Immature natural killer cell (primary cell): ENCODE results near the gene TNPO3. TPM values are rescaled to one million over a fixed set of nuclear protein-coding genes. Genes with fewer than 3 reads are reported as not detected.
"Not testable (repeated sequence)": the region's sequence is repeated elsewhere in the genome, so short reads cannot be mapped to it uniquely, and the experiment has no call there.

Experiments
- DNase-seq, 3 donors: peaks; one replicate each; pipeline ENCODE4 v3.0.0; 2022; ENCODE audit warnings: mixed read lengths in 1 of 3
- H3K27ac Mint-ChIP-seq, 6 donors: one replicate each; pipeline ENCODE4 v1.8.0; 2020; ENCODE audit warnings: mixed read lengths in 6 of 6, mild to moderate bottlenecking in 5 of 6, inconsistent platforms in 4 of 6, moderate library complexity in 3 of 6
- H3K27me3 Mint-ChIP-seq, 3 donors: one replicate each; pipeline ENCODE4 v1.8.0; 2020 to 2021; ENCODE audit warnings: low read depth in 3 of 3, mild to moderate bottlenecking in 3 of 3, mixed read lengths in 3 of 3, moderate library complexity in 3 of 3, inconsistent platforms in 1 of 3
- H3K36me3 Mint-ChIP-seq, 3 donors: one replicate each; pipeline ENCODE4 v1.8.0; 2020; ENCODE audit warnings: mixed read lengths in 3 of 3, inconsistent platforms in 2 of 3, mild to moderate bottlenecking in 2 of 3
- H3K4me1 Mint-ChIP-seq, 2 donors: one replicate each; pipeline ENCODE4 v1.8.0; 2020; ENCODE audit warnings: inconsistent platforms in 2 of 2, mild to moderate bottlenecking in 2 of 2, mixed read lengths in 2 of 2, moderate library complexity in 1 of 2
- H3K4me3 Mint-ChIP-seq, 5 donors: one replicate each; pipeline ENCODE4 v1.8.0; 2020; ENCODE audit warnings: mild to moderate bottlenecking in 5 of 5, mixed read lengths in 5 of 5, inconsistent platforms in 3 of 5, moderate library complexity in 3 of 5
- H3K9me3 Mint-ChIP-seq, 6 donors: one replicate each; pipeline ENCODE4 v1.8.0; 2020; ENCODE audit warnings: mild to moderate bottlenecking in 6 of 6, mixed read lengths in 6 of 6, inconsistent platforms in 4 of 6, moderate library complexity in 3 of 6
- polyA plus RNA-seq, 3 donors: library from polyadenylated mRNA; unstranded; fragments of 300-500 nt; fragmentation: Illumina TruSeq; gene quantifications; one replicate each; pipeline ENCODE4 v1.2.3, GENCODE V29; 2021

Gene TNPO3
- polyA plus RNA-seq, 3 donors from 2014 or later = 26.3 to 49.4 (median 41.9) TPM

DNA sequence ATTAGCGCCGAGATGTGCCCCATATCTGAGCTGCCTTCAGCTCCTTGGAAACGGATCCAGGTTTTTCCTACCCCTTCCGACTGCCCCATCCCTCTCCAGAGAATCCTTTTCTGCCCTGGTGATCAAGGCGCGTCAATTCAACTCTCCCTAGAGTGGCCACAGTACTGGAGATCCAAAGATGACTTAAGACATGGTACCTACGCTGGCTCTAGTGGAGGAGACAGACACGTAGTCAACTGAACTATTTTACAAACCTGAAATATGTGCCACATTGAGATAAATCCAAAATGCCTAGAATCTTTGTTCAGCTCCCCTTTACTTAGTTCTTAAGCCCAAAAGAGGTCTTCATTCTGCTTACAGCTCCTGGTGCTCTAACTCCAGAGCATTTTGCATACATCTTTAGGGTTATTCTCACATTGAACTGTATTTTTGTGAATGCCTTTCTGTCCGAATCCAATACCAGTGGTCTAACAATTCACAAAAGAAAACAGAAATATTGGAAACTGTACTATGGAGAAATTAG lies 444 bp upstream of the TNPO3 start:
- DNase-seq = no peak
- Mint-ChIP-seq H3K27me3 (peaks cover 6 to 22% (median 14%) of the 10 kb centered on the region in 3 donors), H3K4me1 (peaks cover 38 to 53% of the 10 kb centered on the region in 2 donors), H3K27ac (peak overlapping the region; percentile 93 to 100 (median 99)), H3K4me3 (peak overlapping the region; percentile 96 to 99 (median 98)), H3K36me3 (peaks cover 0 to 3% (median 0%) of the 10 kb centered on the region in 3 donors), H3K9me3 (no peaks in the 10 kb centered on the region)

DNA sequence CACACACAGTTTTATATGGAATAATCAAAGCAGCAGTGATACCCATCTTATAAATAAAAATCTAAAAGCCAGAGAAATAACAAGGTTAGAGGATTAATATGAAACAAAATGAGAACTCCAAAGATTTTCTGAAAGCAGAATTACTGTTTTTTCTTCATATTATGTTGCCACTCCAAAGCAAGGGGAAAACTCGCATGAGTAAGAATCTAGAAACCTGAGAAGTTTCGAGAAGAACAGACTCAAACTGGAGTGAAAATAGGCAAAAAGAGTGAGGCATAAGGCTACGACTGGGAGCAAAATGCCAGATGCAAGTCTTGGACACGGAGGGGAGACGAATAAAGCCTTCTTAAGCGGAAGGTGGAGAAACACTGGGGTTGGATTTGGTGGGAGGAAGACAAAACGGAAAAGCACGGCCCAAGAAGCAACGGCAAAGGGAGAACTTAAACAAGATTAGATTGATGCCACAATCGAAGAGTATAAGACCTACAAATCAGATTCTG lies 923 bp downstream of the TNPO3 start:
- peaks cover 6 to 22% (median 15%) of the 10 kb centered on the region in 3 donors for H3K27me3 Mint-ChIP-seq
- H3K4me3 Mint-ChIP-seq = peak overlapping the region; percentile 96 to 99 (median 98)
- H3K36me3 Mint-ChIP-seq = peaks cover 7 to 12% (median 8%) of the 10 kb centered on the region in 3 donors
- peaks cover 47 to 63% of the 10 kb centered on the region in 2 donors for H3K4me1 Mint-ChIP-seq
- no peak for DNase-seq
- H3K27ac Mint-ChIP-seq = peak overlapping the region; percentile 93 to 100 (median 99)
- no peaks in the 10 kb centered on the region for H3K9me3 Mint-ChIP-seq

DNA sequence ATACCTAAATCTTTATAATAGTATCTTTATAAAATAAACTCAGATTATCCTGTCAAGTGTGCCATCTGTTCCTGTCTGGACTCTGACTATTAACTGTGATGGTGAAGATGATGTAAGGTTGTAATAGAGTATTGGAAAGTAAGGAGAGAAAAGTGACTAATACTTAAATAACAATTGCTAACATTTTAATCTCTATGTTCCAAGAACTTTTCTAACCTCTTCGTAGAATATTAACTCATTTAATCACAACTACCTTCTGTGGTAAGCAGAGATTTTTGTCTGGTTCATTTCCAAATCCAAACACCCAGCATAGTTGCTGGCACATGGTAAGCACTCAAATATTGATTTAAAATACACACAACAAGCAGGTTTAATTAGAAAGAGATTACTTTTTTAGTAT lies 2.5 kb downstream of the TNPO3 start:
- peaks cover 6 to 20% (median 12%) of the 10 kb centered on the region in 3 donors for H3K27me3 Mint-ChIP-seq
- H3K9me3 Mint-ChIP-seq = no peaks in the 10 kb centered on the region
- peaks cover 55 to 76% of the 10 kb centered on the region in 2 donors for H3K4me1 Mint-ChIP-seq
- H3K27ac Mint-ChIP-seq = peak overlapping the region in 1 of 6 donors; percentile 2
- H3K36me3 Mint-ChIP-seq = peaks cover 8 to 12% (median 11%) of the 10 kb centered on the region in 3 donors
- DNase-seq = no peak
- H3K4me3 Mint-ChIP-seq = peak overlapping the region; percentile 0 to 98 (median 26)

GRCh38 chr7:129051459-129051858 lies 3.5 kb downstream of the TNPO3 start:
- peaks cover 65 to 82% of the 10 kb centered on the region in 2 donors for H3K4me1 Mint-ChIP-seq
- H3K4me3 Mint-ChIP-seq, H3K9me3 Mint-ChIP-seq, H3K27ac Mint-ChIP-seq, DNase-seq: not testable (repeated sequence)
- peaks cover 8 to 12% (median 11%) of the 10 kb centered on the region in 3 donors for H3K36me3 Mint-ChIP-seq
- peaks cover 6 to 19% (median 11%) of the 10 kb centered on the region in 3 donors for H3K27me3 Mint-ChIP-seq

DNA sequence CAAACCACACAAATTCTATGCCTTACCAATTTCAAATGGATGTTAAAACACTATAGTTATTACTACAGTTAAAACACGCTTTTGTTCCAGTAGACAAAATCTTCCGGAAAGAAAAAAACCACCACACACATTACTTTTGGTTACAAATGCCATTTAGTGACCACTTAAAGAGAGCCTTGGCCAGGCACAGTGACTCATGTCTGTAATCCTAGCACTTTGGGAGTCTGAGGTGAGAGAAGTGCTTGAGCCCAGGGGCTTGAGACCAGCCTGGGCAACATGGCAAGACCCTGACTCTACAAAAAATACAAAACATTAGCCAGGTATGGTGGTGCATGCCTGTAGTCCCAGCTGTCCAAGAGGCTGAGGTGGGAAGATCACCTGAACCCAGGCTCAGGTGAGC lies 7.2 kb downstream of the TNPO3 start:
- peak overlapping the region in 1 of 6 donors; percentile 18 for H3K27ac Mint-ChIP-seq
- H3K4me3 Mint-ChIP-seq = no peak overlapping the region
- H3K4me1 Mint-ChIP-seq = peaks cover 70 to 87% of the 10 kb centered on the region in 2 donors
- no peak for DNase-seq
- peaks cover 8 to 12% (median 11%) of the 10 kb centered on the region in 3 donors for H3K36me3 Mint-ChIP-seq
- no peaks in the 10 kb centered on the region for H3K9me3 Mint-ChIP-seq
- H3K27me3 Mint-ChIP-seq = peaks cover 0 to 3% (median 0%) of the 10 kb centered on the region in 3 donors

GRCh38 chr7:129045682-129046081 lies 9.2 kb downstream of the TNPO3 start:
- Mint-ChIP-seq H3K4me3 (peak overlapping the region in 2 of 5 donors; percentile 13 to 29), H3K9me3 (no peaks in the 10 kb centered on the region), H3K36me3 (peaks cover 8 to 12% (median 11%) of the 10 kb centered on the region in 3 donors), H3K27me3 (peaks cover 0 to 3% (median 0%) of the 10 kb centered on the region in 3 donors), H3K4me1 (peaks cover 72 to 95% of the 10 kb centered on the region in 2 donors), H3K27ac (no peak overlapping the region)
- DNase-seq = no peak

- no peak for DNase-seq
- Mint-ChIP-seq H3K27me3 (peaks cover 0 to 2% (median 0%) of the 10 kb centered on the region in 3 donors), H3K9me3 (no peaks in the 10 kb centered on the region), H3K36me3 (peaks cover 5 to 11% (median 8%) of the 10 kb centered on the region in 3 donors), H3K4me3 (no peak overlapping the region), H3K4me1 (peaks cover 64 to 98% of the 10 kb centered on the region in 2 donors), H3K27ac (no peak overlapping the region)
Observed at GRCh38 chr7:129043012-129043411, 11.9 kb downstream of the TNPO3 start.

DNA sequence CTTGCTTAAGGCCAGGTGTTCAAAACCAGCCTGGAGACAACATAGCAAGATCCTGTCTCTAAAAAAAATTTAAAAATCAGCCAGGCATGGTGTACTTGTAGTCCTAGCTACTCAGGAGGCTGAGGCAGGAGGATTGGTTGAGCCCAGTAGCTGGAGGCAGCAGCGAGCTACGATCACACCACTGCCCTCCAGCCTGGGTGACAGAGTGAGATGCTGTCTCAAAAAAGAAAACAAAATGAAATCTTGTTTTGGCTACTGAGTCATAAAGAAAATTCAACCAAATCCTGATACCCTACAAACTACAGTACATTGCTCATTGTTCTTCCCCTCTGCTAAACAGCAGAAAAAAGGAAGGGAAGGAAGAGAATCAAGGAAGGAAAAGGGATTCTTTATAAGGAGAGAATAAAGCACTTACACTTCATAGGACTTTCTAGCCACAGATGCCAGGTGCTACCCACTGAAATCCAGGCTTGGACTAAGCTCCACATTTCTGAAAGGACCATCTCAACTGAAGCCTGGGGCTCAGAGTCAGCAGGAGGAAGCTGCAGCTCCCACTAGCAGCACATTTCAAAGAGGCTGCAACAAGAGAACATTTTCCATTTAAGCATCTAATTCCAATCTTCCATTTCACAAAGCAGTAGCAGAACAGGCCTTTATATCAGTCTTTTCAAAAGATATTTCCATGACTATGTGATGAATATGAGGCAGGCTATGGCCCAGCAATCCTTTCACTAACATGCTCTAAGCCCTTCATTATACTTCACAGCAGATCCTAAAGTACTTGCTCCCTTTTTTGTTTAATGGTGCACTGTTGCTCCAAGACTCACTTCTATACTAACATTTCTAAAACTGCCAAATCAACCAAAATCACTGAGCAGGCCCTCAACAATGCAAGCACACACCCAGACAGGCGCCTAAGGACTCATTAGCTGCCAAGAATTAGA lies 13.5 kb downstream of the TNPO3 start:
- H3K36me3 Mint-ChIP-seq = peaks cover 8 to 21% (median 13%) of the 10 kb centered on the region in 3 donors
- H3K27ac Mint-ChIP-seq = peak overlapping the region in 3 of 6 donors; percentile 1 to 68 (median 8)
- H3K27me3 Mint-ChIP-seq = peaks cover 0 to 2% (median 0%) of the 10 kb centered on the region in 3 donors
- peaks cover 61 to 99% of the 10 kb centered on the region in 2 donors for H3K4me1 Mint-ChIP-seq
- no peak overlapping the region for H3K4me3 Mint-ChIP-seq
- no peak for DNase-seq
- no peaks in the 10 kb centered on the region for H3K9me3 Mint-ChIP-seq

GRCh38 chr7:129038468-129038867 lies 16.4 kb downstream of the TNPO3 start:
- not testable (repeated sequence) for H3K9me3 Mint-ChIP-seq
- Mint-ChIP-seq H3K36me3 (peaks cover 8 to 28% (median 16%) of the 10 kb centered on the region in 3 donors), H3K4me1 (peaks cover 39 to 84% of the 10 kb centered on the region in 2 donors)

GRCh38 chr7:129037585-129037984 lies 17.3 kb downstream of the TNPO3 start:
- Mint-ChIP-seq H3K36me3 (peaks cover 8 to 32% (median 16%) of the 10 kb centered on the region in 3 donors), H3K4me3 (no peak overlapping the region), H3K27ac (peak overlapping the region in 3 of 6 donors; percentile 0 to 41 (median 2)), H3K27me3 (no peaks in the 10 kb centered on the region), H3K9me3 (peaks cover 0 to 1% (median 0%) of the 10 kb centered on the region in 6 donors), H3K4me1 (peaks cover 35 to 83% of the 10 kb centered on the region in 2 donors)
- DNase-seq = no peak

More at GRCh38 chr7:129038468-129038867, 16.4 kb downstream of the TNPO3 start:
- H3K27me3 Mint-ChIP-seq, H3K4me3 Mint-ChIP-seq, DNase-seq: not testable (repeated sequence)
- H3K27ac Mint-ChIP-seq = peak overlapping the region in 1 of 6 donors; percentile 3

- Mint-ChIP-seq H3K36me3 (peaks cover 4 to 20% (median 10%) of the 10 kb centered on the region in 3 donors), H3K9me3 (peaks cover 0 to 1% (median 0%) of the 10 kb centered on the region in 6 donors), H3K27ac (peak overlapping the region in 3 of 6 donors; percentile 17 to 49 (median 25)), H3K4me1 (peaks cover 33 to 80% of the 10 kb centered on the region in 2 donors), H3K27me3 (peaks cover 0 to 2% (median 0%) of the 10 kb centered on the region in 3 donors), H3K4me3 (no peak overlapping the region)
- no peak for DNase-seq
Observed at GRCh38 chr7:129032017-129032416, 22.9 kb downstream of the TNPO3 start.

DNA sequence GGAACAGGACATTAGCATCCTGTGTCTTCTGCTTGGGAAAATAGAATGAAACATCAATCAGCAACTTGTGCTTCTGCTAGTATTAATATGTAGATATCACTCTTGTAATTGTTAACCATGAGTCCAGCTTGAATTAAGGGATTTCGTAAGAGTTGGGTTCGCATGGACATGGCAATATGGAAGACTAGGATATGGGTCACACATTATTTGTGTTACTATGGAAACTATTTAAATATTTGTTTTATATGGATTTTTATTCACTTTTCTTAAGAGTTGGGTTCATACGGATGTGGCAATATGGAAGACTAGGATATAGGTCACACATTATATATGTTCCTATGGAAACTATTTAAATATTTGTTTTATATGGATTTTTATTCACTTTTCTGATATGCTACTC lies 24.5 kb downstream of the TNPO3 start:
- Mint-ChIP-seq H3K27me3 (peaks cover 0 to 2% (median 0%) of the 10 kb centered on the region in 3 donors), H3K9me3 (peaks cover 0 to 1% (median 0%) of the 10 kb centered on the region in 6 donors), H3K27ac (no peak overlapping the region), H3K4me1 (peaks cover 37 to 75% of the 10 kb centered on the region in 2 donors), H3K4me3 (no peak overlapping the region), H3K36me3 (peaks cover 4 to 19% (median 10%) of the 10 kb centered on the region in 3 donors)
- DNase-seq = no peak

GRCh38 chr7:129024125-129024524 lies 30.8 kb downstream of the TNPO3 start:
- no peaks in the 10 kb centered on the region for H3K9me3 Mint-ChIP-seq
- peaks cover 0 to 6% (median 4%) of the 10 kb centered on the region in 3 donors for H3K36me3 Mint-ChIP-seq
- peak overlapping the region in 3 of 6 donors; percentile 35 to 72 (median 40) for H3K27ac Mint-ChIP-seq
- H3K4me3 Mint-ChIP-seq = peak overlapping the region in 3 of 5 donors; percentile 5 to 66 (median 32)
- no peak for DNase-seq
- peaks cover 42 to 76% of the 10 kb centered on the region in 2 donors for H3K4me1 Mint-ChIP-seq
- H3K27me3 Mint-ChIP-seq = no peaks in the 10 kb centered on the region
